ENCODE results near the gene DGLUCY.
"Not testable (repeated sequence)": the region's sequence is repeated elsewhere in the genome, so short reads cannot be mapped to it uniquely, and the experiment has no call there.

Gene DGLUCY

DNA sequence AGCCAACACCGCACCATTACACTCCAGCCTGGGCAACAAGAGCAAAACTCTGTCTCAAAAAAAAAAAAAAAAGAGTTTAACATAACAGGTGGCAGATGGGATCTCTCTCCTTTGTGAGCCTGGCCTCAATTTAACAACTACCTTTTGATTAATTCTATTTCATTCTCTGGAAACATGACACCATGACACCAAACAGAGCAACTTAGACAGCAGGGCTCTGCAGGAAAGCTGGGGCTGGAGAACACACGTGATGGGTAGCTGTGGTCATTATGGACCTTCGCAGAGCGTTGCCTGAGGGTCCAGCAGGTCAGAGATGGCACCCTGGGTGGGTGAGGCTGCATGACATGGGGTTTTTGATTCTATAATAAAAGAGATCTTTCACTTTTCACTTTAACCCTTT lies 1.7 kb upstream of the DGLUCY start:
- no peak for DNase-seq

GRCh38 chr14:91114079-91115065 lies 499 bp downstream of the DGLUCY start:
- peak; percentile 58 for DNase-seq

- DNase-seq, result no peak
Measured at GRCh38 chr14:91115986-91116770, 2.3 kb downstream of the DGLUCY start.

- no peak for DNase-seq
Measured at GRCh38 chr14:91116913-91117588, 3.2 kb downstream of the DGLUCY start.

DNA sequence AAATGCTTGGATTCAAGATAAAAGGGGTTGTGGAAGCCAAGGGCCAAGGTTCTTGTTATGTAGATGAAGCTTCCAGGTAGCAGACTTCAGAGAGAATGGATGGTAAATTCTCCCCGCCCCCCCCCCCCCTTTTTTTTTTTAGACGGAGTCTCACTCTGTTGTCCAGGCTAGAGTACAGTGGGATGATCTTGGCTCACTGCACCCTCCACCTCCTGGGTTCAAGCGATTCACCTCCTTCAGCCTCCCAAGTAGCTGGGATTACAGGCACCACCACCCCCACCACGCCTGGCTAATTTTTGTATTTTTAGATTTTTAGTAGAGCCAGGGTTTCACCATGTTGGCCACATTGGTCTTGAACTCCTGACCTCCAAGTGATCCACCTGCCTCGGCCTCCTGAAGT lies 4.1 kb downstream of the DGLUCY start:
- no peak for DNase-seq

- DNase-seq, result no peak
Measured at GRCh38 chr14:91118511-91119068, 4.7 kb downstream of the DGLUCY start.

GRCh38 chr14:91119556-91120311 lies 5.9 kb downstream of the DGLUCY start:
- DNase-seq, result no peak

DNA sequence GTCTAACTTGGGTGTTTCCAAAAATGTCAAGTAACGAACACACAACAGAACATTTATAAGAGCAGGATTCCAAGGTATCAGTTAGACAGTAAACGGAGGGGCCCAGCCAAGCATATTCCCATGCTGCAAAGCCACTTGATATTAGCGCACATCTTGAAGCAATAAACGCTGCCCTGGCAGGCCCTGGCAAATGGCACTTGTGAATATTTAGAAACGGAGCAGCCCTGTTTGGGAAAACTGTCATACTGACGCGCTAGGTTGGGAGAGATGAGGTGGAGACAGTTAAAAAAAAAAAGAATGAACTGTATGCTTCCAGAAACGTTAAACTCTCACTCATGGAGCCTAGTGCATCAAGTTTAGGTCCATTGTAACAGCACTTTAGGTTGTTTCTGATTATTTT lies 9.3 kb downstream of the DGLUCY start:
- DNase-seq, result no peak

DNA sequence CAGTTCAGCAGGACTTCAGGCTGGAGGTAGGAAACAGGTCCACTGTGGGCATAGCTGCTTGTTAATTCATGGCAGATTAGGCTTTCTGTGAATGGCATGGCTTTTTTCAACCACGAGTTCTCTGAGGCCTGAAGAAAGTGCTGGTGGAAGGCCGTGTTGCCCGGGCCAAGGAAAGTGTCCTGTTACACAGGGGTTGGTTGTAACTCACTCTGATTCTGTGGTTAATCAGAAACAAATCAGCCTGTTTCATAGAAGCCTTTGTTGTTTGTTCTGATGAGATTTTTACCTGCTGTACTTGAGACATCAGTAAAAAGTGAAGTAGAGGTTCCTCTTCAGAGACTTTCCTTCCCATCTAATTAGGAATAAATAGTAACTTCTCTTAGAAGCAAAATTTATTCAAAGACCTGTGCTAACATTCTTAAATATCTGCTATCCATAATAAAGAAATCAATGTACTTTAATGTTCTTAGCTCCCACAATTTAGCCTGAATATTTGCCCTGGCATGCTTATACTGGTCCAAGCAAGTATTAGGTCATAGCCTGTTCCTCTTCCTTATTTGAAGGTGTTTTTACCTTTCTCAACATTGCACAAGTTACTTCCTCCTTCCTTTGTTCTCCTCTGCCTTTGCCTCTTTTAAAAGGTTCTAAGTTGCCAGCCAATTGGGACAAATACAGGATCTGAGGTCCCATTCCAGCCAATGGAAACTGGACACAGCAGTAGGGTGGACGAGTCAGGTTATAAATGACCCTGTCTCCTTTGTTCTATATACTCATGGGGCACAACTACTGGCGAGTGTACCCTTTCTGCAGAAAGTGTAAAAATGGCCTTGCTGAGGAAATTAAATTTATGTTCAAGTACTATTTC lies 10.8 kb downstream of the DGLUCY start:
- DNase-seq, result not testable (repeated sequence)

GRCh38 chr14:91125271-91125660 lies 11.4 kb downstream of the DGLUCY start:
- no peak for DNase-seq

- DNase-seq, result no peak
Measured at GRCh38 chr14:91125801-91126200, 11.9 kb downstream of the DGLUCY start.

DNA sequence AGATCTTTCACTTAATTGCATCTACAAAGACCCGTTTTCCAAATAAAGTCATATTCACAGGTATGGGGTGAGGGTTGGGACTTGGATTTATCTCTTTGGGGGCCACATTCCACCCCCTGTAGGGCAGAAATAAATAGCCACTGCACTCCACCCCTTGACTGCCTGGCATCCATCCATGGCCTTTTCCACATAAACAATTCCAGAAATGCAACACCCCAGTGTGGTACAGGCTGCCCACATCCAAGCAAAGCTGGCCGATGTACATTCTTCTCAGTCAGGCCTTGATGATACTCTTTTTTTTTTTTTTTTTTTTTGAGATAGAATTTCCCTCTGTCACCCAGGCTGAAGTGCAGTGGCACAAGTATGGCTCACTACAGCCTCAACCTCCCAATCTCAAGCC lies 12.9 kb downstream of the DGLUCY start:
- DNase-seq, result no peak

DNA sequence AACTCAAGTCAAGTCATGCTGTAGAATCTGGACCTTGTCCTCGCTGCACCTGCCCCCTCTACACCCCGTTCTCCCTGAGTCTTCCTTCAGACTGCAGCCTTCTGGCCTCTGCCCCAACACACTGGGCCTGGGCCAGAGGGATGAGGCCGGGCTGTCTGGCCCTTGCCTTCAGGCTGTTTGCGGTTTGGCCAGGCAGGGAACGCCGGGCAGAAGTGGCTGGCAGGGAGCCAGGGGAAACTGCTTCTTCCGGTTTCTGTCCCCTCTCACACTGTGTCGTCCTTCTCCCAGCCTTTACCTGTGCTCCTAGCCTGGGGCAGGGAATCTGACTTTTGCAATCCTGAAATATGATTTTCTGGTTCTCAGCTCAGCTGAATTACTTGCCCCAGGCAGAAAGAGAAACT lies 13.5 kb downstream of the DGLUCY start:
- DNase-seq, result no peak

DNA sequence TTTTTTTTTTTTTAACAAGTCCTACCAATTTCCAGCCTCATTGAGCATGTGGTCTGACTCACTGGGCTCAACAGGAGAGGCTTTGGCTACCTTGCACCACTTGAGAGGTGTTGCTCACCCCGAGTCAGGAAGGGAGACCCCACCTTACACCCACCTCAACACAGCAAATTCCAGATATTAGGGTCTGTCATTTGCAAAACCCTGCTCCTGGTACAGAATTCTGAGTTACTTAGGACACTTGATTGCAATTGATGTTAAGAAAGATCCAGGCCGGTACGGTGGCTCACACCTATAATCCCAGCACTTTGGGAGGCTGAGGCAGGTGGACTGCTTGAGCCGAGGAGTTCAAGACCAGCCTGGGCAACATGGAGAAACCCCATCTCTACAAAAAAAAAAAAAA lies 14.1 kb downstream of the DGLUCY start:
- no peak for DNase-seq

GRCh38 chr14:91128699-91129098 lies 14.8 kb downstream of the DGLUCY start:
- DNase-seq, result no peak

DNA sequence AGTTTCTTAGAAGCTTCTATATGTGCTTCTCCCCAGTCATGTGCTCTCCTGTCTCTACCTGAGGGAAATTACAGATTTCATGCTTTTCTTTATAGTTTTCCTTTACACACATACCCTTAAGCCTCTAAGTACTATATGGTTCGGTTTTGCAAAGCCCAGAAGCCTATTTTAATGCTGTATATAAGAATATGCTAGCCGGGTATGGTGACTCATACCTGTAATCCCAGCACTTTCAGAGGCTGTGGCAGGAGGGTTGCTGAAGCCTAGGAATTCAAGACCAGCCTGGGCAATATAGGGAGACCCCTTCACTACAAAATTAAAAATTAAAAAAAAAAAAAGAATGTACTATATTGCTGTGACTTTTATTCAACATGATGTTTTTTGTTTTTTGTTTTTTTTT lies 15.4 kb downstream of the DGLUCY start:
- DNase-seq, result no peak

GRCh38 chr14:91135039-91135438 lies 21.2 kb downstream of the DGLUCY start:
- DNase-seq, result no peak

- DNase-seq, result peak; percentile 13
Measured at GRCh38 chr14:91138511-91139359, 24.9 kb downstream of the DGLUCY start.

- no peak for DNase-seq
Measured at GRCh38 chr14:91139776-91140175, 25.9 kb downstream of the DGLUCY start.

GRCh38 chr14:91140672-91141071 lies 26.8 kb downstream of the DGLUCY start:
- DNase-seq, result no peak
